Ovary (tissue), 3 donors: ENCODE data around the gene FTMT.

Experiments
- EP300 ChIP-seq: sonication (generic); formaldehyde crosslinking; IDR thresholded peaks from one replicate; pipeline ENCODE4 v1.6.1; 2017; ENCODE audit warnings: antibody characterized with exemption
- POLR2A ChIP-seq: fragments of 450-650 bp; IDR thresholded peaks from one replicate; pipeline ENCODE4 v1.6.1; 2017; ENCODE audit warnings: antibody characterized with exemption, mild to moderate bottlenecking, moderate library complexity
- TF ChIP-seq, protein P1 (sequence below), 3 donors: fragments of 450-650 bp in 2 of 3; fragments of 200-600 bp in 1 of 3; IDR thresholded peaks; one replicate each; pipeline versions ENCODE4 v1.5.1 to v1.8.0; 2016 to 2022; ENCODE audit warnings: antibody characterized with exemption in 3 of 3, mild to moderate bottlenecking in 1 of 3
- donor health status: DM: no; HTN: no; CAD: no.

- TF ChIP-seq, protein P1, sequence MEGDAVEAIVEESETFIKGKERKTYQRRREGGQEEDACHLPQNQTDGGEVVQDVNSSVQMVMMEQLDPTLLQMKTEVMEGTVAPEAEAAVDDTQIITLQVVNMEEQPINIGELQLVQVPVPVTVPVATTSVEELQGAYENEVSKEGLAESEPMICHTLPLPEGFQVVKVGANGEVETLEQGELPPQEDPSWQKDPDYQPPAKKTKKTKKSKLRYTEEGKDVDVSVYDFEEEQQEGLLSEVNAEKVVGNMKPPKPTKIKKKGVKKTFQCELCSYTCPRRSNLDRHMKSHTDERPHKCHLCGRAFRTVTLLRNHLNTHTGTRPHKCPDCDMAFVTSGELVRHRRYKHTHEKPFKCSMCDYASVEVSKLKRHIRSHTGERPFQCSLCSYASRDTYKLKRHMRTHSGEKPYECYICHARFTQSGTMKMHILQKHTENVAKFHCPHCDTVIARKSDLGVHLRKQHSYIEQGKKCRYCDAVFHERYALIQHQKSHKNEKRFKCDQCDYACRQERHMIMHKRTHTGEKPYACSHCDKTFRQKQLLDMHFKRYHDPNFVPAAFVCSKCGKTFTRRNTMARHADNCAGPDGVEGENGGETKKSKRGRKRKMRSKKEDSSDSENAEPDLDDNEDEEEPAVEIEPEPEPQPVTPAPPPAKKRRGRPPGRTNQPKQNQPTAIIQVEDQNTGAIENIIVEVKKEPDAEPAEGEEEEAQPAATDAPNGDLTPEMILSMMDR (IDR thresholded peaks at IDR 0.05), result no peak
- TF ChIP-seq POLR2A (no peak), EP300 (no peak)
Measured at GRCh38 chr5:121834021-121834420, 17.7 kb upstream of the FTMT start.
